HEK293T (cell line): ENCODE measurements around the gene ZNF821.
A peak's percentile ranks its signal among the peaks of the same experiment; 100 is the strongest.

Experiments
- CTCF ChIA-PET: fragments of 350-600 bp; formaldehyde crosslinking; extraction: SDS; loops from one replicate; lab custom pipeline; 2021; ENCODE audit warnings: antibody characterized with exemption, inconsistent platforms; lab: Yijun Ruan, JAX
- POLR2A ChIA-PET: fragments of 350-600 bp; formaldehyde crosslinking; extraction: SDS; loops from one replicate; lab custom pipeline; 2020; ENCODE audit warnings: antibody characterized with exemption, inconsistent platforms; lab: Yijun Ruan, JAX
- DNase-seq: peaks from one replicate; pipeline ENCODE4 v3.0.0; 2012; ENCODE audit warnings: mixed read lengths; ENCODE audit errors: extremely low spot score
- ARNT ChIP-seq: fragments of 450-650 bp; IDR thresholded peaks from 2 replicates; pipeline ENCODE4 v1.6.1; 2017; ENCODE audit warnings: mild to moderate bottlenecking
- BHLHE40 ChIP-seq: fragments of 450-650 bp; IDR thresholded peaks from 2 replicates; pipeline ENCODE4 v1.6.1; 2016; ENCODE audit warnings: mild to moderate bottlenecking, moderate library complexity, borderline replicate concordance
- CTBP1 ChIP-seq: fragments of 450-650 bp; IDR thresholded peaks from 2 replicates; pipeline ENCODE4 v1.6.1; 2016; ENCODE audit warnings: borderline replicate concordance
- ELF4 ChIP-seq: fragments of 450-650 bp; IDR thresholded peaks from 2 replicates; pipeline ENCODE4 v1.6.1; 2017; ENCODE audit warnings: antibody characterized with exemption
- FOXA1 ChIP-seq: fragments of 450-650 bp; IDR thresholded peaks from 2 replicates; pipeline ENCODE4 v1.6.1; 2016; ENCODE audit warnings: mild to moderate bottlenecking
- FOXK2 ChIP-seq: fragments of 450-650 bp; IDR thresholded peaks from 2 replicates; pipeline ENCODE4 v1.6.1; 2016; ENCODE audit warnings: mild to moderate bottlenecking
- FOXM1 ChIP-seq: fragments of 450-650 bp; IDR thresholded peaks from 2 replicates; pipeline ENCODE4 v1.6.1; 2017; ENCODE audit warnings: mild to moderate bottlenecking, borderline replicate concordance
- HDGF ChIP-seq: fragments of 450-650 bp; IDR thresholded peaks from 2 replicates; pipeline ENCODE4 v1.6.1; 2017; ENCODE audit warnings: antibody characterized with exemption, borderline replicate concordance
- L3MBTL2 ChIP-seq: fragments of 450-650 bp; conservative IDR thresholded peaks from 2 replicates; pipeline ENCODE4 v1.6.1; 2016; ENCODE audit warnings: mild to moderate bottlenecking
- LEF1 ChIP-seq: fragments of 450-650 bp; IDR thresholded peaks from 2 replicates; pipeline ENCODE4 v1.6.1; 2017; ENCODE audit warnings: mild to moderate bottlenecking, borderline replicate concordance
- NFRKB ChIP-seq: fragments of 450-650 bp; IDR thresholded peaks from 2 replicates; pipeline ENCODE4 v1.6.1; 2016; ENCODE audit warnings: mild to moderate bottlenecking, moderate library complexity
- SP1 ChIP-seq: fragments of 450-650 bp; IDR thresholded peaks from 2 replicates; pipeline ENCODE4 v1.6.1; 2017
- SUZ12 ChIP-seq: fragments of 450-650 bp; IDR thresholded peaks from 2 replicates; pipeline ENCODE4 v1.6.1; 2016; ENCODE audit warnings: mild to moderate bottlenecking
- TARDBP ChIP-seq: fragments of 450-650 bp; IDR thresholded peaks from 2 replicates; pipeline ENCODE4 v1.6.1; 2016
- ZNF384 ChIP-seq: fragments of 450-650 bp; IDR thresholded peaks from 2 replicates; pipeline ENCODE4 v1.6.1; 2016
- TF ChIP-seq, protein P1 (sequence below): fragments of 450-650 bp; IDR thresholded peaks from 2 replicates; pipeline ENCODE4 v1.6.1; 2016

The ZNF821 gene, protein sequence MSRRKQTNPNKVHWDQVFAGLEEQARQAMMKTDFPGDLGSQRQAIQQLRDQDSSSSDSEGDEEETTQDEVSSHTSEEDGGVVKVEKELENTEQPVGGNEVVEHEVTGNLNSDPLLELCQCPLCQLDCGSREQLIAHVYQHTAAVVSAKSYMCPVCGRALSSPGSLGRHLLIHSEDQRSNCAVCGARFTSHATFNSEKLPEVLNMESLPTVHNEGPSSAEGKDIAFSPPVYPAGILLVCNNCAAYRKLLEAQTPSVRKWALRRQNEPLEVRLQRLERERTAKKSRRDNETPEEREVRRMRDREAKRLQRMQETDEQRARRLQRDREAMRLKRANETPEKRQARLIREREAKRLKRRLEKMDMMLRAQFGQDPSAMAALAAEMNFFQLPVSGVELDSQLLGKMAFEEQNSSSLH

DNA sequence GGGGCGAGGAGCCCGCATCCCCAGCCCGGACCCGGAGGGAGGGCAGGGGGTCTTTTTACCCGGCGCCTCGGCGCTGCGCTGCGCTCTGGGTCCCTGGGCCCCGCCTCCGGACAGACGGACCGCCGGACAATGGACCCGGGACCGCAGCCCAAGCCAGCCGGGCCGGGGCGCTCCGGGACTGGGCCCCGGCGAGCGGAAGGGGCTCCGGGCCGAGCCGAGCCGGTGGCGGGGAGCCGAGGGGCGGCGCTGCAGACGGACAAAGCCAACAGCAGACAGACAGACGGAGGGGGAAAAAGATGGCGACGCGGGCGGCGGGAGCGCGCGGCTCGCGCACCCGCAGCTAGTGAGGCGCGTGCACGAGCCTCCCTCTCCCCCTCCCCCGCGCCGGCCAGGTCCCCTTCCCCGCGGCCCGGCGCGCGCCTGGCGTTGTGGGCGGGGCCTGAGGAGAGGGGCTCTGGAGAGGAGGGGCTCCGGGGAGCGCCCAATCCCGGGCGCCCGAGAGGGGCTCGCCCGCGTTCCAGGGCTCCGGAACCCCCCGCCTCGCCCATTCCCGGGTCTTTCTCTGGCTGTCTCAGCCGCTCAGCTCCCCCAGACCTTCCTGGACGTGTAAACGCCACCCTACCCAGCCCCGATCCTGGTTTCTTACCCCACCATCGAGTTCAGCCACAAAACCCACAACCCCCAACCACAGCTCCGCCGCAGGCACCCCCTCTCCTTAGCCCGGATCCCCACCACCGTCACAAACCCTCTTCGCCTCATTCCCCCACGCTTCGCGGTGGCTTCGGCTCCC, at the start of gene ZNF821:
Gene ZNF821 (minus strand): TSS at position 334 of the 790 bp plus-strand sequence. CDS start 4,236 bp downstream, outside the sequence.
- CTCF ChIA-PET: interaction anchor here (0.6 to 2.4 kb wide), 5 partner anchors 11 to 239 kb away, joined by 3 to 14 read pairs (median 8); no protein-coding TSS in a partner anchor
- peak; percentile 90 for DNase-seq
- POLR2A ChIA-PET: interaction anchor here (0.6 to 3.5 kb wide), 10 partner anchors 9 to 210 kb away, joined by 3 to 19 read pairs (median 4); partner anchors contain the start of genes AP1G1, ATXN1L, DHX38 and IST1
- TF ChIP-seq SP1 (no peak), CTBP1 (no peak), L3MBTL2 (peak; percentile 83), HDGF (no peak), ELF4 (no peak), NFRKB (no peak), LEF1 (no peak)

DNA sequence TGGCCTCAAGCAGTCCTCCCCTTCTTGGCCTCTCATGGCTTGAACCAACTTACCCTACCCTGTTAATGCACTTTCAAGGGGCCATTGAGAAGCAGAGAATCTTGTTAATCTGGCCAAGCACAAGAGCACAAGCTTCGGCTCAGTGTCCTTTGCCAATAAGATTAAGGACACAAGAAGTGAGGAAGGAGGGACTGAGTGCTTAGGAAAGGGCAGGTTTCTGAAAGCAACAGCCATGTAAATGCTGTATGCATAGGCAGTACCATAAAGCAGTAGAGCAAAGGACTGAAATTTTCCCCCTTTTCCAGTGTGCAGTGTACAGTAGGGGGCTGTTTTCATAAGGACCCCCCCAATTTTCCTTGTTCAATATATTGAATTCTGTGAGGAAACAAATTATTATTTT, 49.0 kb upstream of the ZNF821 start:
- POLR2A ChIA-PET: no interaction called here
- CTCF ChIA-PET: no interaction called here
- TF ChIP-seq ZNF384 (no peak), L3MBTL2 (no peak), ELF4 (no peak), ARNT (no peak), SUZ12 (no peak), BHLHE40 (no peak), TARDBP (no peak), NFRKB (no peak), FOXM1 (no peak), CTBP1 (no peak), SP1 (no peak), FOXK2 (no peak)
- no peak for DNase-seq

DNA sequence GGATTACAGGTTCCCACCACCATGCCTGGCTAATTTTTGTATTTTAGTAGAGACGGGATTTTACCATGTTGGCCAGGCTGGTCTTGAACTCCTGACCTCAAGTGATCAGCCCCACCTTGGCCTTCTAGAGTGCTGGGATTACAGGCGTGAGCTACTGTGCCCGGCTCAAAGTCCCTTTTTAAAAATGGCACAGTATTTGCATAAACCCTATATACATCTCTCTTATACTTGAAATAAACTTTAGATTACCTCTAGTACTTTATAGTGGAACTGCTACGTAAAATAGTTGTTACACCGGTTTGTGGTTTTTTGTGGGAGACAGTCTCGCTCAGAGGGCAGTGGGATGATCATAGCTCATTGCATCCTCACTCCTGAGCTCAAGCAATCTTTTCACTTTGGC, 47.6 kb upstream of the ZNF821 start:
- CTCF ChIA-PET: no interaction called here
- no peak for DNase-seq

DNA sequence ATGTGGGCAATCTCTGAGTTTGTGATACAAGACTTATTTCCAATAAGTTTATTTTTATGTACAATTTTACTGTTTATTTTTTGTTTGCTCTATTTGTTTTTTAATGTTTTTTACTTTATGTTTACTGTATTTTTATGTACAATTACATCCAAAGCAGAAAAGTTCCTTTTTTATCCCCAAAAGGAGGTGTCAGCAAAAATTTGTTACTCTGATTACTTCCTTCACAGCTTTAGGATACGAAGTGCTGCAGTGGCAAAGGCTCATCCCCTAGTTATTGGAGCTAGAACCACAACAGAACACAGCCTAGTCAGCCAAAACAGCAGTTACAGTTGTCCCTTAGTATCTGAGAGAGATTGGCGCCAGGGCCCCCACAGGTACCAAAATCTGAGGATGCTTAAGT, 47.0 kb upstream of the ZNF821 start:
- CTCF ChIA-PET: no interaction called here
- no peak for DNase-seq
- no peak for TF ChIP-seq HDGF
- no peak for TF ChIP-seq BHLHE40
- no peak for TF ChIP-seq ARNT
- TF ChIP-seq L3MBTL2: no peak
- POLR2A ChIA-PET: no interaction called here

More for the DNA sequence above, 47.6 kb upstream of the ZNF821 start:
- TF ChIP-seq NFRKB (no peak), ELF4 (no peak), FOXK2 (no peak), L3MBTL2 (no peak), LEF1 (no peak), TARDBP (no peak), FOXA1 (no peak), ARNT (no peak), CTBP1 (no peak), SUZ12 (no peak), SP1 (no peak), FOXM1 (no peak), ZNF384 (no peak), BHLHE40 (no peak), HDGF (no peak)
- TF ChIP-seq, protein P1, sequence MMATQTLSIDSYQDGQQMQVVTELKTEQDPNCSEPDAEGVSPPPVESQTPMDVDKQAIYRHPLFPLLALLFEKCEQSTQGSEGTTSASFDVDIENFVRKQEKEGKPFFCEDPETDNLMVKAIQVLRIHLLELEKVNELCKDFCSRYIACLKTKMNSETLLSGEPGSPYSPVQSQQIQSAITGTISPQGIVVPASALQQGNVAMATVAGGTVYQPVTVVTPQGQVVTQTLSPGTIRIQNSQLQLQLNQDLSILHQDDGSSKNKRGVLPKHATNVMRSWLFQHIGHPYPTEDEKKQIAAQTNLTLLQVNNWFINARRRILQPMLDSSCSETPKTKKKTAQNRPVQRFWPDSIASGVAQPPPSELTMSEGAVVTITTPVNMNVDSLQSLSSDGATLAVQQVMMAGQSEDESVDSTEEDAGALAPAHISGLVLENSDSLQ: no peak
- POLR2A ChIA-PET: no interaction called here

- TF ChIP-seq HDGF: no peak
- no peak for TF ChIP-seq BHLHE40
- no peak for TF ChIP-seq NFRKB
- TF ChIP-seq L3MBTL2: no peak
- no peak for TF ChIP-seq SUZ12
- no peak for TF ChIP-seq SP1
- TF ChIP-seq LEF1: no peak
- TF ChIP-seq CTBP1: no peak
- TF ChIP-seq ARNT: no peak
- TF ChIP-seq FOXM1: no peak
- TF ChIP-seq ELF4: no peak
- no peak for TF ChIP-seq TARDBP
- TF ChIP-seq, protein P1: no peak
- no peak for TF ChIP-seq ZNF384
- TF ChIP-seq FOXK2: no peak
- TF ChIP-seq FOXA1: no peak
- POLR2A ChIA-PET: interaction anchor here (1.4 kb wide), 1 partner anchor 46 kb away, joined by 4 read pairs; the partner anchor contains the start of gene ZNF821
- CTCF ChIA-PET: interaction anchor here (0.7 kb wide), 1 partner anchor 282 kb away, joined by 14 read pairs; no protein-coding TSS in a partner anchor
- no peak for DNase-seq
Measured at GRCh38 chr16:71930013-71930563, 46.1 kb upstream of the ZNF821 start.

DNA sequence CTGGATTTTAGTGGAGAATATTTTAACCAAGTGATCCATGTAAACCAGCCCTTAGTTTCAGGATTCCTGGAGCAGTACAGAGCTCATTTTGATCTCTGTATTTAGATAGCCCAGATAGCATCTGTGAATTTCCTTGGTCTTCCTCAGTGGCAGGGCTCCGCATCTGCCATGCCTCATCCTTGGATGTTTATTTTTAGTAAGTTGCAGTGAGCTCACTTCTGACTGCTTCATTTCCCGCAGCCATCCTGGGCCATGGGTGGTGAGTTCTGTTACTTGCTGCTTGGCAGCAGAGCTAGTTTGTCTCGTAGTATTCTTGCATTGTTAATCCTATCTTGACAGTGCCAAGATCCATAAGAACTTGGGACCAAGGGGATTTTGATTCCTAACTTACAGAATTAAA, 45.1 kb upstream of the ZNF821 start:
- POLR2A ChIA-PET: interaction anchor here (0.7 to 1.4 kb wide), 5 partner anchors 12 to 150 kb away, joined by 3 to 5 read pairs (median 3); partner anchors contain the start of genes IST1 and ZNF821
- TF ChIP-seq FOXA1: no peak
- no peak for TF ChIP-seq FOXM1
- TF ChIP-seq TARDBP: no peak
- no peak for TF ChIP-seq ELF4
- no peak for TF ChIP-seq ARNT
- TF ChIP-seq NFRKB: no peak
- TF ChIP-seq, protein P1: no peak
- TF ChIP-seq LEF1: no peak
- no peak for TF ChIP-seq SP1
- no peak for TF ChIP-seq FOXK2
- no peak for TF ChIP-seq CTBP1
- no peak for TF ChIP-seq HDGF
- no peak for TF ChIP-seq SUZ12
- DNase-seq: no peak
- CTCF ChIA-PET: no interaction called here
